Natural killer cell (primary cell): Measurements from ENCODE around the gene PYCR2. TPM values are rescaled to one million over a fixed set of nuclear protein-coding genes. Genes with fewer than 3 reads are reported as not detected.
A peak's percentile ranks its signal among the peaks of the same experiment; 100 is the strongest.

Source experiments
- ATAC-seq, 3 donors: fragments of 150-1000 bp in 2 of 3; fragments of 200-7000 bp in 1 of 3; cut with Tn5 transposase; 1 replicate in 1 of 3; 2 replicates in 2 of 3; pipeline ENCODE4 v1.10.0; 2021; ENCODE audit warnings: mild to moderate bottlenecking in 2 of 3, moderate library complexity in 2 of 3
- DNase-seq, 2 donors: peaks; one replicate each; pipeline versions ENCODE4 v3.0.0 to v3.0.0-alpha.2; 2013 to 2021; ENCODE audit warnings: mixed read lengths in 1 of 2
- H3K27ac ChIP-seq: one replicate; pipeline ENCODE4 v1.5.1; 2013; ENCODE audit warnings: mild to moderate bottlenecking, low read length
- H3K27me3 ChIP-seq: one replicate; pipeline ENCODE4 v1.6.1; 2013; ENCODE audit warnings: low read length; ENCODE audit not compliant: control insufficient read depth, insufficient read depth
- H3K36me3 ChIP-seq: one replicate; pipeline ENCODE4 v1.6.1; 2013; ENCODE audit warnings: low read length; ENCODE audit not compliant: control insufficient read depth, insufficient read depth
- H3K4me1 ChIP-seq: one replicate; pipeline ENCODE4 v1.6.1; 2013; ENCODE audit warnings: low read length; ENCODE audit not compliant: control insufficient read depth, insufficient read depth
- H3K4me3 ChIP-seq: one replicate; pipeline ENCODE4 v1.5.1; 2013; ENCODE audit warnings: low read length
- H3K9me3 ChIP-seq: one replicate; pipeline ENCODE4 v1.6.1; 2013; ENCODE audit warnings: low read length; ENCODE audit not compliant: control insufficient read depth, insufficient read depth
- H3K27ac Mint-ChIP-seq, 2 donors: one replicate each; pipeline ENCODE4 v1.8.0; 2022; ENCODE audit warnings: mild to moderate bottlenecking in 2 of 2, mixed read lengths in 2 of 2, moderate library complexity in 1 of 2
- H3K27me3 Mint-ChIP-seq, 2 donors: one replicate each; pipeline ENCODE4 v1.8.0; 2022; ENCODE audit warnings: low read depth in 2 of 2, mixed read lengths in 2 of 2
- H3K36me3 Mint-ChIP-seq: one replicate; pipeline ENCODE4 v1.8.0; 2022; ENCODE audit warnings: mixed read lengths
- H3K4me1 Mint-ChIP-seq, 2 donors: one replicate each; pipeline ENCODE4 v1.8.0; 2022; ENCODE audit warnings: mixed read lengths in 2 of 2
- H3K4me3 Mint-ChIP-seq: one replicate; pipeline ENCODE4 v1.8.0; 2022; ENCODE audit warnings: mild to moderate bottlenecking, moderate library complexity, mixed read lengths
- H3K9me3 Mint-ChIP-seq, 2 donors: one replicate each; pipeline ENCODE4 v1.8.0; 2022; ENCODE audit warnings: mixed read lengths in 2 of 2
- CTCF ChIP-seq: fragments of 200-600 bp; IDR thresholded peaks from one replicate; pipeline ENCODE4 v1.8.0; 2022; ENCODE audit warnings: antibody characterized with exemption
- WGBS: methylation state at CpG from one replicate; pipeline ENCODE4 v1.1.7; 2013; ENCODE audit warnings: missing lambda C conversion rate; ENCODE audit not compliant: insufficient coverage; 5-methylcytosine and 5-hydroxymethylcytosine counted together
- intact Hi-C: fragments of 100-400 bp; cut with micrococcal nuclease; formaldehyde crosslinking; loops from one replicate; pipeline ENCODE4 v1.14.2; 2022
- total RNA-seq, 4 donors: library from RNA; stranded (reverse); fragments of 120-200 nt in 1 of 4; gene quantifications; one replicate each; pipeline versions ENCODE4 v1.2.3 to v1.2.4, GENCODE V29; 2013 to 2022

PYCR2 gene
- total RNA-seq, 3 donors from 2014 or later (not counting 1 experiment from before 2014, with no cell fraction given): 57.7 to 74.5 (median 62.6) TPM

DNA sequence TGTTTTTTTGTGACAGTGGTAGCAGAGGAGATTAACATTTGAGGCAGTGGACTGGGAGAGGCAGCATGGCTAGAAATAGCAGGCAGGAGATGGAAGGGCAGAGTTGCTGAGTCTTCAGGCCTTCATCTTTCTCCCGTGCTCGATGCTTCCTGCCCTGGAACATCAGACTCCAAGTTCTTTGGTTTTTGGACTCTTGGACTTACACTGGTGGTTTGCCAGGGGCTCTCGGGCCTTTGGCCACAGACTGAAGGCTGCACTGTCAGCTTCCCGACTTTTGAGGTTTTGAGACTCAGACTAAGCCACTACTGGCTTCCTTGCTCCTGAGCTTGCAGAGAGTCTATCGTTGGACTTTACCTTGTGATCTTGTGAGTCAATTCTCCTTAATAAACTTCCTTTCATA lies 41.2 kb upstream of the PYCR2 start:
- WGBS: 83% methylated on average over 5 of the region's 5 CpGs
- Histone ChIP-seq H3K27me3 (no peaks in the 10 kb centered on the region), H3K9me3 (no peaks in the 10 kb centered on the region), H3K36me3 (no peaks in the 10 kb centered on the region), H3K4me3 (no peak overlapping the region), H3K27ac (no peak overlapping the region), H3K4me1 (peaks cover 6% of the 10 kb centered on the region)
- Mint-ChIP-seq H3K36me3 (no peaks in the 10 kb centered on the region), H3K4me3 (no peak overlapping the region), H3K27ac (no peak overlapping the region), H3K9me3 (no peaks in the 10 kb centered on the region), H3K27me3 (no peaks in the 10 kb centered on the region), H3K4me1 (peaks cover 0 to 6% of the 10 kb centered on the region in 2 donors)
- intact Hi-C loops: no loop called here
- no peak for ATAC-seq
- no peak for TF ChIP-seq CTCF
- no peak for DNase-seq

DNA sequence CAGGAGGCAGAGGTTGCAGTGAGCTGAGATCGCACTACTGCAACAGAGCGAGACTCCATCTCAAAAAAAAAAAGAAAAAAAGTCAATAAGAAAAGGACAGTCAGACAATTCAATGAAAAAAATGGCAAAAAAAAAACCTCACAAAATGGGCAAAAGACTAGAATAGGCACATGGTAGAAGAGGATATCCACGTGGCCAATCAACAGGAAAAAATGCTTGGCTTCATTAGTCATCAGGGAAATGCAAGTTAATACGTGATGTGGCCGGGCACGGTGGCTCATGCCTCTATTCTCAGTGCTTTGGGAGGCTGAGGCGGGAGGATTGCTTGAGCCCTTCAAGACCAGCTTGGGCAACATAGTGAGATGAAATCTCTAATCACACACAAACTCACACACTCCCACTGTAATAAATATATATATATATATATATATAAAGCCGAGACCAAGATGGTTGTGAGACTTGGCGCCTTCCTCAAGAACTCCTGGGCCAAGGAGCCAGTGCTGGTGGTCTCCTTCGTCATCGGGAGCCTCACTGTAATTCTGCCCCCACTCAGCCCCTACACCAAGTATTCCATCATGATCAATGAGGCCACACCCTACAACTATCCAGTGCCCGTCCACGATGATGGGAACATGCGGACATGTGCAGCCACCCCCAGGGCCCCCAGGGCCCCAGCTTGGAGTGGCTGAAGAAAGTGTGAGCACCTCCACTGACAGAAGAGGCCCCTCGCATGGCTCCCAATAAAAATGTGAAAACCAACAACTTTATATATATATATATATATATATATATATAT lies 39.9 kb upstream of the PYCR2 start:
- Histone ChIP-seq H3K36me3 (no peaks in the 10 kb centered on the region), H3K27me3 (no peaks in the 10 kb centered on the region), H3K9me3 (no peaks in the 10 kb centered on the region), H3K4me1 (peaks cover 6% of the 10 kb centered on the region), H3K4me3 (no peak overlapping the region), H3K27ac (no peak overlapping the region)
- intact Hi-C loops: loop anchor here (2.0 kb wide), 1 partner anchor 13 kb away; no protein-coding TSS in a partner anchor
- no peak for TF ChIP-seq CTCF
- 92% methylated on average over 14 of the region's 15 CpGs for WGBS
- Mint-ChIP-seq H3K4me3 (no peak overlapping the region), H3K9me3 (no peaks in the 10 kb centered on the region), H3K4me1 (peaks cover 0 to 6% of the 10 kb centered on the region in 2 donors), H3K27me3 (no peaks in the 10 kb centered on the region), H3K27ac (no peak overlapping the region), H3K36me3 (no peaks in the 10 kb centered on the region)
- ATAC-seq: no peak
- DNase-seq: no peak

- WGBS: 25% methylated on average over 17 of the region's 21 CpGs
- intact Hi-C loops: loop anchor here (2.0 kb wide), 1 partner anchor 14 kb away; no protein-coding TSS in a partner anchor
- H3K9me3 Mint-ChIP-seq: no peaks in the 10 kb centered on the region
Observed at GRCh38 chr1:225962440-225962975, 38.5 kb upstream of the PYCR2 start.

More at GRCh38 chr1:225962440-225962975, 38.5 kb upstream of the PYCR2 start:
- Mint-ChIP-seq H3K27me3 (no peaks in the 10 kb centered on the region), H3K36me3 (no peaks in the 10 kb centered on the region), H3K27ac (no peak overlapping the region), H3K4me3 (no peak overlapping the region), H3K4me1 (peaks cover 0 to 6% of the 10 kb centered on the region in 2 donors)
- Histone ChIP-seq H3K36me3 (no peaks in the 10 kb centered on the region), H3K4me3 (no peak overlapping the region), H3K27me3 (no peaks in the 10 kb centered on the region), H3K4me1 (peaks cover 6% of the 10 kb centered on the region), H3K9me3 (no peaks in the 10 kb centered on the region), H3K27ac (no peak overlapping the region)
- TF ChIP-seq CTCF: peak; percentile 69
- DNase-seq (peak; percentile 67 to 70), ATAC-seq (peak; percentile 67 to 85 (median 84))
